Fibroblast of skin of abdomen (primary cell): ENCODE measurements around the gene TOR2A.
"Not testable (repeated sequence)": the region's sequence is repeated elsewhere in the genome, so short reads cannot be mapped to it uniquely, and the experiment has no call there.

Experiments used
- DNase-seq: peaks from one replicate; pipeline ENCODE4 v3.0.0-alpha.2; 2013

TOR2A gene

DNA sequence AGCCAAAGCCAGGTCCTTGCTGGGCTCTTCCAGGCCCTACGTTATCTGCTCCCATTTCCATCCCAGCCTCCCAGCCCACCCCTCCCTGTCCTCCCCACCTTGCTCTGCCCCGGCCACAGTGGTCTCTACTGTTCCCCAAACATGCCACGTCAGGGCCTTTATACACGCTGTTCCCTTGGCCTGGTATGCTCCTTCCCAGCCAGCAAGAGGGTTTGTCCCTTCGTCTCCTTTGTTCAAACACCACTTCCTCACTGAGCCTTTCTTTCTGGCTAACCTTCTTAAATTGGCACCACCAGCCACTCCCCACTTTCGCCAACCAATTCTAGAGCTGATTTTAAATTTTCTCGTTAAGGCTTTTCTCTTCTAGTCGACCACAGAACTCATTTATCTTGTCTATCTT is 33.6 kb upstream of the TOR2A start:
- no peak for DNase-seq

DNA sequence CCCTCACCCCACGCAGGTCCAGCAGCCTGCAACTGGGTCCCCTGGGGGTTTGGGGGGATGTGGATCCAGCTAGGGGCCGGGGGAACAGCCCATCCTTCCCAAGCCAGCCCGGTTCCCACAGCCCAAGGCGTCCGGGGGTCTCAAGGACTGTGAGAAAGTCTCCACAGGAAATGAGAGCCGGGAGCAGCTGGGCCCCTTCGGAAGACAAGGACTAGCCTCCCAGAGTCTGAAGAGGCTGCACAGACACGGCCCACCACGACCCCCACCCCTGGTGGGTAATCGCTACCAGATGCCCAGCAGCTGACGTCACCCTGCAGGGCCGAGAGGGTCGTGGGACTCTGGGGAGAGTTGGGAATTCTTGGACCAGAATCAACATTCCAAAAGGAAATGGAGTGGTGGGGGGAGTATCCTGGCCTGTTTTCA is 32.8 kb upstream of the TOR2A start:
- DNase-seq, result peak; percentile 65

DNA sequence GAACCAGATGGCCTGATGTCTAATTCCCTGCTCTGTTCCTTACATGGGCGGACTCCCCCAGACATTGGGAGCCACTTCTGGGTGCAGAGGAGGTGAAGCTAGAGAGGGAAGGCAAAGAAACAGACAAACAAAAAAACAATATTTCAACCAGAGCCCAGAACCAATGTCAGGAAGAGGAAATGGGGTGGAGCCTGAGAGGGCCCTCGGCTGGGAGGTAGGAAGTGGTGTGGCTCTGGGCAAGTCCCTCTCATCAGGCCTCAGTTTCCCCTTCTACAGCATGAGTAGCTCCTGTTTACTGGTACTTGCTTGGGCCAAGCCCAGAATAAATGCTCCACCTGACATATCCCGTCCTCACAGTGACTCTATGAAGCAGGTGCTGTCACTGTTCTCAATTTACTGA is 32.3 kb upstream of the TOR2A start:
- DNase-seq, result no peak

DNA sequence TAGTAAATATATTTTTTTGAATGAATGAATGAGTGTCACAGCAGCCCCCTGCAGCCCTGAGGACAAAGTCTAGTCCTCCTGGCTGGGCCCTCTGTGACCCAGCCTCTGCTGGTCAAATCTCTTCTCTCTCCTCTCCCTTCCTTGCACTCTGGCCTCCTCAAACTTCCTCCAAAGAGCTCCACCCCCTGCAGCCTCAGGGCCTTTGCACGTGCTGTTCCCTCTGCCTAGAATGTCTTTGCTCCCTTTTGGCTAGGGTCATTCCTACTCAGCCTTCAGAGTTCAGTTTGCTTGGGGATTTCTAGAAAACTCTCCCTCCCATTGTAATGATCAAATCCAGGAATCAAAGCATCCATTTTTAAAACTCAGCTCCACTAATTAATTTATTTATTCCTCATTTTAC is 30.3 kb upstream of the TOR2A start:
- DNase-seq, result no peak

DNA sequence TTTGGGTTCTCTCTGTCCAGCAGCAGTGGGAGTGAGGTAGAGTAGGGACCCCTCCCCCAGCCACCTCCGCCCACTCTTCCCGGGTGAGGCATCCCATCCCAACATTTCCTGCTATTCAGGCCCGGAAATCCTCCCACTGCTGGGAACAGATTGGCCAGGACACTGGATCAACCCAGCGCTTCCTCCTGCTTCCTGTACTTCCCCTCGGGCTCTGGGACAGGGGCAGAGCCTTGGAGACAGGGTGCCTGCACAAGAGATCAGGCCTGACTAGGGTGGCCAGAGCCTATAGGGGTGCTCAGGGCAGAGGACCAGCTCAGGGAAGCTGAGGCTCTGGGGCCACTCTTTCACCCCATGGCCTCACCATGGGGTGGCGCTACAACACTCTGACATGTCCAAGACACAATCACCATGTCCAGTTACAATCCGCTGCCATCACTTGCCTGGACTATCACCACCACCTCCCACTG is 28.9 kb upstream of the TOR2A start:
- no peak for DNase-seq

DNA sequence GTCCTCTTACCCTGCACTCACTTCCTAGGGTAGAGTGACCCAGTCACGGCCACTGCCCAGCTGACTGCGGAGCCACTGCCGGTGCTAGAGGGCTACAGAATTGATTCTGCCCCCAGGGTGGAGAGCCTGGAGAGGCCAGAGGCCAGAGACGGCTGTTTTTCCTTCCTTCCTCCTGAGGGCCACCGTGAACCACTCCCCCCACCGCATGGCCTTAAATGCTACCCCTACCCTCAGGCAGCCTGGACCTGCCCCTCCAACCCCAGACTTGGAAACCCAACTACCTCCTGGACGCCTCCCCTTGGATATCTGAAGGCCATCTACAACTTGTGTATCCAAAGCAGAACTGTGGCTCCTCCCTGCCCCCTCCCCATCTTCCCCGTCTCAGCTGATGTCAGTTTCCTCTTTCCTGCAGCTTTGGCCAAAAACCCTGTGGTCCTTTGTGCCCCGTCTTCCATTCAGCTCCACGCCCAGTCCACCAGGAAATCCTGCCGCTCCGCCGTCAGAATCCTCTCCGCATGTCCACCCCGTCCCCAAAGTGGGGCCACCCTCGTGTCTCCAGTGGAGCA is 27.1 kb upstream of the TOR2A start:
- no peak for DNase-seq

DNA sequence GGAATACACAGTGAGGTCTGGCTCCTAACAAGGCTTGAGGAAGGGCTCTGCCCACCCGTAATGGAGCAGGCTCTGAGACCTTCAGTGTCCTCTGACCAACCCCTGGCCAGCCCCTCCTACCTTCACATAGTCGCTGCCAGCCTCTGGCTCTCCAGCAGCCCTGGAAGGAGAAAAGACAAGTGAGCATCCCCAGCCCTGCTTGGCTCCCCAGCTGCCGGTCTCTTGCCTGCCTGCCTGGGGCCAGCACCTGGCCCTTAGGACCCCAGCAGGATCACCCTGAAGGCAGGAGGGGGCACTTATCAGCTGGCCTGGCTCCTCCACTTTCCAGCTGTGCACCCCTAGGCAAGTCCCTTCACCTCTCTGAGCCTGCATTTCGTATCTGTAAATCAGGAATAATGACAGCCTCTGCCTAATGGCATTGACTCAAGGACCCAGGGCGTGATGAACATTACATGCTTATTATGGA is 26.4 kb upstream of the TOR2A start:
- DNase-seq, result no peak

DNA sequence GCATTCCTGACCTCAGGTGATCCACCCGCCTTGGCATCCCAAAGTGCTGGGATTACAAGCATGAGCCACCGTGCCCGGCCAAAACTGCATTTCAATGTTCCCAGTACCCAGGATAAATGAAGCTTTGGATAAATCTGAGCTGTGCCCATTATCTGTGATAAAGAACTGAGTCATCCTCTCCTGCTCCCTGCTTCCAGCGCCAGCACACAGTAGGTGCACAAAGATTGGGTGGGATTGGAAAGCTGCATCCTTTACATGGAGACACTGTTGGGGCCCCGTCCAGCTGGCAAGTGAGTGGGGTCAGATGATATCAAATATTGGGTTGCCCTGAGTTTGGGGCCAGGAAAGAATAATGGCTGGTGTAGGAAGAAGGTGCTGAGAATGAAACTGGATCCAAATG is 26.0 kb upstream of the TOR2A start:
- no peak for DNase-seq

DNA sequence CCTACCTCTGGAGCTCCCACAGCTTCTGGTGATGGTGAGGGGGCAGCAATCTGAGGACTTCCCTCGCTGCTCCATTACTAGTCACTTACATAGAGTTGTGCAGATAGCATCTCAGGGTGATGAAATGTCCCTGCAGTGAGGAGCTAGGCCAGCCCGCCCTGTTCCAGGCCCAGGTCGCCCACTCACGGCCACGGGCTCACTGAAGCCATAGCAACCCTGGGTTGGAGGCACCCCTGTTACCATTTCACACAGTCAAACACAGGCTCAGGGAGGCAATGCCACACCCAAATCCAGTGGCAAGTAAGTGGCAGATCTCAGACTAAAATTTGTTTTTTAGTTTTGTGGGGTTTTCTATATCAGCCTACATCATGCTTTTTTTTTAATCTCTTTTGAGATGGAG is 23.7 kb upstream of the TOR2A start:
- no peak for DNase-seq

DNA sequence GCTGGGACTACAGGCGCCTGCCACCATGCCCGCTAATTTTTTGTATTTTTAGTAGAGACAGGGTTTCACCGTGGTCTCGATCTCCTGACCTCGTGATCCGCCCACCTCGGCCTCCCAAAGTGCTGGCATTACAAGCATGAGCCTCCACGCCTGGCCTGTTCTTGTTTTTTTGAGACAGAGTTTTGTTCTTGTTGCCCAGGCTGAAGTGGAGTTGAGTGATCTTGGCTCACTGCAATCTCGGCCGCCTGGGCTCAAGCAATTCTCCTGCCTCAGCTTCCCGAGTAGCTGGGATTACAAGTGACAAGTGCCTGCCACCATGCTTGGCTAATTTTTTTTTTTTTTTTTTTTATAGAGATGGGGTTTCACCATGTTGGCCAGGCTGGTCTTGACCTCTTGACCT is 21.7 kb upstream of the TOR2A start:
- not testable (repeated sequence) for DNase-seq

DNA sequence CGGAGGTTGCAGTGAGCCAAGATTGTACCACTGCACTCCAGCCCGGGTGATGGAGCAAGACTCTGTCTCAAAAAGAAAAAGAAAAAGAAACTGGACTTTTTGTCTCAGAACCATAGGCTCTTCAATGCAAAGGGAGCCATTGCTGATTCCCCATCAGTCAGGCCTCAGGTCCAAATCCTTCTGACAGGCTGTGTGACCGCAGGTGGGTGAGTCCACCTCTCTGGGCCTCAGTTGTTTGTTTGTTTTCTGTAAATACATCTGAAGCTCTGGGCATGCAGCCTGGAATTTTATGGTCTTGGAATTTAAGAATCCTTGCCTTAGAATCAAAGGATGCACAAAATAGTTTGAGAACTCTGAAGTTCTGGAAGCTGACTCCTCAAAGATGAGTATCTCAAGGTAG is 21.1 kb upstream of the TOR2A start:
- no peak for DNase-seq

DNA sequence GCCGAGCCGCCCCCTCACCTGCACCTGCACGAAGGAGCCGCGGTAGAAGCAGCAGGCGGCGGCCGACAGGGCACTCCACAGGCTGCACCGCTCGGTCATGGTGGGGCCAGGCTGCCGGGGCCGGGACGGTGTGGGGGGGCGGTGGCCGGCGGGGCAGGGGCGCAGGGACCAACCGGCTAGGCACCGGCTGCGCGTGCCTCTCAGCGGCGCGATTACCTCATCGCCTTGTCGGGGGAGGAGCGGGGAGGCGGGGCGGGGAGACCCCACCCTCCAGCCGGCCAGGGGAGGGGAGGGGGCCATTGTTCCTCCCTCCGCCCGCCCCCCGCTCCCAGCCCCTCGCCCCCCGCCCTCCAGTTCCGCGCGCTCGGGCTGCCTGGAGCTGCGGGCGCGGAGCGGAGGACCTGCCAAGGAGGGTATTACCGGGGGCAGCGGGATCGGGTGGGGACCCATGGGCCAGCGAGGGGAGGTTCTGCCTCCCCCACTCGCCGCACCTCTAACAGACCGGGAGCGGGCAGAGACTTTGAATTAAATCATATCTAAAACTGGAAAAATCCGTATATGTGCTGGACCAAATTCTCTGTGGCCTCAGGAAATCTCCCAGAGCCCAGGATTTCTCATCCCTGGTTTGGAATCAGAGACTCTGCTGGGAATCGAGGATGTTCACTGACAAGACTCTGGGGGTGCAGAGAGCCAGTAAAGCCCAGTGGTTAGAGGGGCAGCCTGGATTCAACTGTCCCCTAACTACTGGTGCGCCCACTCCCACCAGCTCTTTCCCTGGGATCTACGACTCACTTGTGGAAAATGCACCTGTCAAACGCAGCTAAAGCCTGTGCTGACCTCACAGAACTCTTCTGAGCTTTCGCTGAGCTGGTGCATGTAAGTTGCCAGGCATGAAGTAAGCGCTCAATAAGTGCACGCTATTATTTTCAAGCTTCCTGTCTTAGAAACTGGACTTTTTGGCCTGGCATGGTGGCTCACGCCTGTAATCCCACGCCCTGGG is 20.3 kb upstream of the TOR2A start:
- no peak for DNase-seq

DNA sequence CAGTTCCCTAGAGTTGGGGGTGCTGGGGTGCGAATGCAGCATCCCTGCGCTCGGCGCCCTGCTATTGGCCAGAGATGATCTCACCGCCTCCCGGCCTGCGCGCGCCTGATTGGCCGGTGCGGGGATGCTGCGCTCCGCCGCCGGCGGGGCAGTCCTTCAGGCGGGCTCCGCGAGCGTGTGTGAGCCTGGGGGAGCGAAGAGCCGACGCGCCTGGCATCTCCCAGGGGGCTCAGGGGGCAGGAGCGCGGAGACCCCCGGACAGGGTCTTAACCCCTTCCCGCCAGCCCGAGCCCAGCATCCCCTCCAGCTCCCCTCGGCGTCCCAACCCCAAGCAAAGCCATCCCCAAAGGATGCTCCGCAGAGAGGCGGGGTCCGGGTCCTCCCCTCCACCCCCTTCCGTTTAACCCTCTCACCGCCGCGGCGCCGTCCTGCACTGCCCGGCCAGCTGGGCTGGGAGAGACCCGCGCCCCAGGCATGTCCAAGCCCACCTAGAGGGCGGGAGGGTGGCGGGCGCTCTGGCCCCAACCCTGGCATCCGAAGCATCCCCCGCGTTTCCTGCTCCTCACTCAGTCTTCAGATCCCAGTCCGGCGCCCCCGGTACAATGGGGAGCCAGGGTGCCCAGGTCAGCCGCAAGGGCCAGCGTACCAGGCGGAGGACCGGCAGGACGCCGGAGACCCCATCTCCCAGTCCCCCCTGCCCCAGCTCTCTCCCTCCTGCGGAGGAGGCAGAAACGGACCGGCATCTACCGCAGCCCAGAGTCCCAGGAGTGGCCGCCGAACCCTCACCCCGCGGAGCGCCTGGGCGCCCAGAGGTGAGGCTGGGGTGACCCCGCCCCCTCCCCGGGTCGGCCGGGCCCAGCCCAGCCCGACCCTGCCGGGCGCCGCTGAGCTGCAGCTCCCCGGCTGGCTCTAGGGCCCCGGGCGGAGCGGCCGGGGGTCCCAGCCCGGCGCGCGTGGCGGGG is 19.3 kb upstream of the TOR2A start:
- no peak for DNase-seq

DNA sequence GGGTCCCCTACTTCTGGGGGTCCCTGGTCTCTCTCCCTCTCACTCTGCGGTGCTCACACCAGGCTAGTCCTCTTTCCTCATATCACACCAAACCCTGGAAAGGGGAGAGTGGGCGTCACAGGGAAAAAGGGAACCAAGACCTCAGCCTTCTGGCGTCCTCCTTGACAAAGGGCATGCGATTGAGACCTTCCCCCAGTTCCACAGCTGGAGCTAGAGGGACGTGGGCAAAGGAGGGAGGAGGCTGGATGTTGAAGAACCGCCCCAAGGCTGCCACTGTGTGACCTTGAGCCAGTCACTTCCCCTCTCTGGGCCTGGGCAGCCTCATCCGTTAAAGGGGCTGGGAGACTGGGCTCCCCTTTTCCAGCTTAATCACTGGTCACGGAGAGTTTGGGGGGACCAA is 18.5 kb upstream of the TOR2A start:
- DNase-seq, result no peak

DNA sequence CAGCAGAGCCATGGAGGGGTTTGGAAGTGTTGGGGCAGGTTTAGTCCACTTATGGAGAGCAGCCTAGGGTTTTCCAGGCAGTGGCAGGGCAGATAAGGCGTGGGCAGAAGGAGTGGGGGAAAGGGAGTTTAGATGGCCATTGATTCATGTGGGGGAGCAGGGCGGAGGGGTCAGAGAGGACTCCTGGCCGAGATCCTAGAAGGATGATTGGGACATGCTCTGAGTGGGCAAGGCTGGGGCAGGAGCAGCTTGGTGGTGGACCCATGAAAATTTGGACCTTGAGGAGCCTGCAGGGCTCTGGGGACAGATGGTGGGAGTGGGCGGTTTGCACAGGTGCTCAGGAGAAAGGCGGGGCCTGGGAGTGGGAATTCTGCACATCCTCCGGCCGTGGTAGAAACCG is 18.1 kb upstream of the TOR2A start:
- no peak for DNase-seq

DNA sequence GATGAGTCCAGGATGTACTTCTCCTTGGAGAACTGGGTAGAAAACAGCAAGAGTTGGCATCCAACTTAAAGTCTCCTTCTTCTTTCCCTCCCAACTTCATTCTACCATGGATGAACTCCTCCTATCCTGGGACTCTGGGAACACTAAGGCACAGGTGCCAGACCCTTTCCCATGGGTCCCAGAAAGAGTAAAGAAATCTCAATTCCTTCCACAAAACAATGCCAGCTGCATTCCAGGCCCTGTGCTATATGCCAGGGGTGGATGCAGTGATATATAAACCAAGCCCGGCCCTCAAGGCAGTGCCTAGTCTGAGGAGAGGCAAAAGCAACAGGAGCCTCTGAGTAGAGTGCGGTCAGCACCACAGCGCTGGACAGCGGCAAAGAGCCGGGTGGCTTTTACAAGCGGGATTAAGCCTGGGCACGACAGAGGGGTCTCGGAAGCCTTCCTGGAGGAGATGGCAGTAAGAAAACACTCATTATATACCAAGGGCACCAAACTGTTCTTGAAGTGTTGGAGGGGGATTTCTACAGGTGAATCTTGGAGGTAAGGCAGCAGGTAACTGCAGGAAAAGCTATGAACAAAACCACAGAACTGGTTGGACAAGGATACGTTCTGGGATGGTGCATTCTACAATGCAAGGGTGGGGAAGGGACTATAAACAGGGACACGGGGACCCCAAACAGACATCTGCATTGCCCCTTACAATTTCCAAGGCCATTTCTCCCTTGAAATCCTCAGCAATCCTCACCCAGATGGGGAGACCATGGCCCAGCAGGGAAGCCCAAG is 16.4 kb upstream of the TOR2A start:
- no peak for DNase-seq

DNA sequence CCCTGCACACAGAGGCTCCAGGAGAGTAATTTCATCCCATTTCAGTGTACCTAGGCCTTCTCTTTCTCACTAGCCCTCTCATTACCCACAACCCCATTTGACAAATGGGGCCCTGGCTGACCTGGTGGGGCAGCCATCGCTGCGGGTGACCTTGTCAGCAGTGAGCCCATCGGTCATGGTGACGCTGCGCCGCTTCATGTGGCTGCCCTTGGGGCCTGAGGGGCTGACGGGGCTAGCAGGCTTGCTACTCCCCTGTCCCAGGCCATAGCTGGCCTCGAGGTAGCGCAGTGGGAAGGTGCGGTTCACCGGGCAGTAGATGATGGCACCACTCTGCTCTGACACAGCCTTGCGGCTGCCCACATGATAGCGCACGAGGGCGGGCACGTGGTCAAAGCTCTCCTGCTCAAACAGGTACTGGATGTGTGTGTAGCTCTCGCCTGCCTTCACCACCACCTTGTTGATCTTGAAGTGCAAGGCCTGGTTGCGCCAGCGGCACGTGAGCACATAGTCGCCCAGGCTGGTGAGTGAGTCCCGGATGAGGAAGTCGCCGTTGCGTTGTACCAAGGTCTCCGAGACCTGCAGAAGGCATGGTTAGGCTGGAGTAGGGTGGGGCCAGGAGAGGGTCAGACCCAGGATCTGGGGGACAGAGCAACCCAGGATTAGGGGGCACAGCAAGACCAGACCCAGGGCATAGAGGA is 14.1 kb upstream of the TOR2A start:
- no peak for DNase-seq

DNA sequence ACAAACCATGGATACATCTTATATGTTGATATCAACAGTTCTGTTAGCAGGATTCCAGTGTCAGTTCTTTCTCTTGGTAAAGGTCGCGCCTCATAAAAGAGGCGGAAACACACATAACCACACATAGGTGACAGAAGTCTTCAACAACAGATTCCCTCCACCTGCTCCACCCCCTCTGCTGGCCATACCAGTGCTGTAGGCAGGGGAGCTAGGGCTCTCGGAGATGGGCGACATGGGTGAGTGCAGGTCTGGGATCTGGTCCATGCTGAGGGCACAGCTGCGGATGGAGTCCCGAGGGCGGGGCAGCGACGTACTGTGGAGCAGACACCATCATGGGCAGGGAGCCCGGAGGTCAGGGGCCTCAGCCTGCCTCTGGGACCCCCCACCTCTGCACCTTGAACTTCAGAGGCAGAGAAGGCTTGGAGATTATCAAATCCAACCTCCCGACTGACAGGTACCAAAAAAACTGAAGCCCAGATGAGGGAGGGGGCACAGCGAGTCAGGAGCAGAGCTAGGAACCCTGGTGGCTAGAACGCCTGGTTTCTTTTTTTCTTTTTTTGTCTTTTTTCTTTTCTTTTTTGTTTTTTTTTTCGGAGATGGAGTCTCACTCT is 12.0 kb upstream of the TOR2A start:
- no peak for DNase-seq

DNA sequence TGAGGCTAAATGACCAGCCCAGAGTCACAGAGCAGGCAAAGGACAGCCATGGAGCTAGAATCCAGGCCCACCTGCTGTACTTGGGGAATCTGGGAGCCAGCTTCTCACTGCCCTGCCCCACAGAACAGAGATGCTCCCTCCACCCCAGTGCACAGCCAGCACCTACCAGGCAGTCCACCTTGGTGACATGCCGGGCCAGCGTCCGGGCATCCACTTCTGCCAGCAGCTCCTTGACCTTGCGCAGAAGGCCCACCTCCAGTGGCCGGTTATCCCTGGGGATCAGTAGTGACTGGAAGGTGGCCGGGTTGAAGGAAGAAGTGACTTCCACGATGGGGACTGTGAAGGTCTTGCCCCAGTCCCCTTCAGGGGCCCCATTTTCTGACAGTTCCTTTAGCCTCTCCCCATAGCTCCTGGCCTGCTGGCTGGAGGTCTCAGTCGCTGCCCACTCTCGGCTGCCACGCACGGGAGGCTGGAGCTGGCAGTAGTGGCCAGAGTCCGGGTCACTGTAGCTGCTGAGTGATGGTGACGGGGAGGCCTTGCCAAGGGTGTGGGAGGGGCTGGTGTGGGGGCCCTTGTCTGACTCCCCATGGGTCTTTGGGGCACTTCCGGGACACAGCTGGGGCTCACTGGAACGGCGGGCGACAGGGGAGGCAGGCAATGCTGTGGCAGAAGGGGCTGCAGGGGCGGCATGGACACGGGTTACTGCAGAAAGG is 9.5 kb upstream of the TOR2A start:
- no peak for DNase-seq

DNA sequence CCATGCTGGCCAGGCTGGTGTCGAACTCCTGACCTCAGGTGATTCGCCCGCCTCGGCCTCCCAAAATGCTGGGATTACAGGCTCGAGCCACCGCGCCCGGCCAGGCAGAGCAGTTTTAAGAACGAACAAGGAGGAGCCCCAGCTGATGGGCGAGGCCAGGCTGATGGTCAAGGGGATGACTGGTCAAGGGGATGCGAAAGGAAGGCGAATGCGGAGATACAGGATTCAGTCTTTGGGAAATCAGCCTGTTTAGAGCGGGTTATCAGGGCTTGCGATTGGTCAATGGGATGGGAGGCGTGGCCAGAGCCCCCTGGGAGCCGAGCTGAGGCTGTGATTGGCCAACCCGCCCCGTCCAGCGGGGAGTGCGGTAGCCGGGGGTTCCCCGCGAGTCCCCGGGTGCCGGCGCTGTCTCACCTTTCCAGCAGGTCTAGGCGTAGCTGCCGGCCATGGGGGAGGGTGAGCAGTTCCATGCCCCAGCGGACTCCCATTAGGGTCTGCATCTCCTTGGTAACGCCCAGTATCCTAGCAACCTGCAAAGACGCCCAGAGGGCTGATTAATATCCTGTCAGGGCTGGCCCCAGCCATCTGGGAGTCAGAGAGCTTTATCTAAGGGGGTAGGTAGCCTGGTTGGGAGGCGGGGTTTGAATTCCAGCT is 7.5 kb upstream of the TOR2A start:
- DNase-seq, result peak; percentile 63
